Activated naive CD8-positive, alpha-beta T cell treated with anti-CD3 and anti-CD28 coated beads, Interleukin-2, amount 10 ng/mL, durations not matched to agents 7 days and 5 days (primary cell): ENCODE measurements around the gene NCDN. TPM values are rescaled to one million over a fixed set of nuclear protein-coding genes. Genes with fewer than 3 reads are reported as not detected.
"Not testable (repeated sequence)": the region's sequence is repeated elsewhere in the genome, so short reads cannot be mapped to it uniquely, and the experiment has no call there.

ENCODE experiments used
- ATAC-seq: fragments of 150-1000 bp; cut with Tn5 transposase; one replicate; pipeline ENCODE4 v1.10.0; 2021; ENCODE audit warnings: low read depth, moderate library complexity
- POLR2A ChIA-PET: fragments of 350-600 bp; sonication (Branson Sonifier 250); formaldehyde crosslinking; loops from one replicate; lab custom pipeline; 2021; ENCODE audit warnings: antibody characterized with exemption; lab: Charles Lee
- DNase-seq: peaks from one replicate; pipeline ENCODE4 v3.0.0; 2021
- H3K27ac Mint-ChIP-seq: one replicate; pipeline ENCODE4 v1.8.0; 2022; ENCODE audit warnings: mild to moderate bottlenecking, mixed read lengths
- H3K27me3 Mint-ChIP-seq: one replicate; pipeline ENCODE4 v1.8.0; 2022; ENCODE audit warnings: mild to moderate bottlenecking, moderate library complexity, mixed read lengths
- H3K36me3 Mint-ChIP-seq: one replicate; pipeline ENCODE4 v1.8.0; 2021; ENCODE audit warnings: mild to moderate bottlenecking, mixed read lengths
- H3K4me1 Mint-ChIP-seq: one replicate; pipeline ENCODE4 v1.8.0; 2021; ENCODE audit warnings: mixed read lengths
- H3K4me3 Mint-ChIP-seq: one replicate; pipeline ENCODE4 v1.8.0; 2022; ENCODE audit warnings: mild to moderate bottlenecking, moderate library complexity, mixed read lengths
- H3K9me3 Mint-ChIP-seq: one replicate; pipeline ENCODE4 v1.8.0; 2021; ENCODE audit warnings: mixed read lengths
- total RNA-seq, 2 experiments: library from RNA; stranded (reverse); gene quantifications; one replicate each; pipeline ENCODE4 v1.2.3, GENCODE V29; 2021

The NCDN gene
- total RNA-seq, 2 experiments from 2014 or later, result 21.5 to 23.2 TPM

DNA sequence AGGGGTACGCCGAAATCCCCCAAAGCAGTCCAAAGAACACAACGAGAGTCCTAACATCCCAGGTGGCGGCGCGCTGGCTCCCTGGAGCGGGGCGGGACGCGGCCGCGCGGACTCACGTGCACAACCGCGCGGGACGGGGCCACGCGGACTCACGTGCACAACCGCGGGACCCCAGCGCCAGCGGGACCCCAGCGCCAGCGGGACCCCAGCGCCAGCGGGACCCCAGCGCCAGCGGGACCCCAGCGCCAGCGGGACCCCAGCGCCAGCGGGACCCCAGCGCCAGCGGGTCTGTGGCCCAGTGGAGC, 19.1 kb downstream of the NCDN start:
- Mint-ChIP-seq H3K4me1 (peaks cover 24% of the 10 kb centered on the region), H3K27me3 (peaks cover 19% of the 10 kb centered on the region), H3K4me3 (peak overlapping the region; percentile 89), H3K27ac (peak overlapping the region; percentile 86)
- not testable (repeated sequence) for ATAC-seq, H3K36me3 Mint-ChIP-seq, DNase-seq, H3K9me3 Mint-ChIP-seq
- POLR2A ChIA-PET, result interaction anchor here (1.8 to 2.9 kb wide), 2 partner anchors 12 to 193 kb away, joined by 6 to 23 read pairs; partner anchors contain the start of gene CLSPN

- POLR2A ChIA-PET, result interaction anchor here (0.5 to 2.9 kb wide), 14 partner anchors 9 to 192 kb away, joined by 3 to 23 read pairs (median 4); partner anchors contain the start of genes C1orf216, CLSPN, KIAA0319L and NCDN
- peaks cover 24% of the 10 kb centered on the region for H3K4me1 Mint-ChIP-seq
- peaks cover 4% of the 10 kb centered on the region for H3K36me3 Mint-ChIP-seq
- H3K27ac Mint-ChIP-seq, result peak overlapping the region; percentile 92
- DNase-seq (peak; percentile 83), ATAC-seq (peak; percentile 87)
- no peaks in the 10 kb centered on the region for H3K9me3 Mint-ChIP-seq
- H3K4me3 Mint-ChIP-seq, result peak overlapping the region; percentile 89
- H3K27me3 Mint-ChIP-seq, result peaks cover 15% of the 10 kb centered on the region
Measured at GRCh38 chr1:35577071-35577998, 19.7 kb downstream of the NCDN start.

- Mint-ChIP-seq H3K4me3 (no peak overlapping the region), H3K9me3 (no peaks in the 10 kb centered on the region), H3K4me1 (peaks cover 17% of the 10 kb centered on the region), H3K27me3 (peaks cover 3% of the 10 kb centered on the region), H3K27ac (no peak overlapping the region), H3K36me3 (peaks cover 2% of the 10 kb centered on the region)
- DNase-seq (no peak), ATAC-seq (no peak)
- POLR2A ChIA-PET, result no interaction called here
Measured at GRCh38 chr1:35580949-35581388, 23.4 kb downstream of the NCDN start.

DNA sequence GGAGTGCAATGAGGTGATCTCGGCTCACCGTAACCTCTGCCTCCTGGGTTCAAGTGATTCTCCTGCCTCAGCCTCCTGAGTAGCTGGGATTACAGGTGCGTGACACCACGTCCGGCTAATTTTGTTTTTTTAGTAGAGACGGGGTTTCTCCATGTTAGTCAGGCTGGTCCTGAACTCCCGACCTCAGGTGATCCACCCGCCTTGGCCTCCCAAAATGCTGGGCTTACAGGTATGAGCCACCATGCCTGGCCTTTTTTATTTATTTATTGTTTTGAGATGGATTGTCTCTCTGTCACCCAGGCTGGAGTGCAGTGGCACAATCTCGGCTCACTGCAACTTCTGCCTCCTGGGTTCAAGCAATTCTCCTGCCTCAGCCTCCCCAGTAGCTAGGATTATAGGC, 24.0 kb downstream of the NCDN start:
- H3K27ac Mint-ChIP-seq, ATAC-seq, POLR2A ChIA-PET, H3K27me3 Mint-ChIP-seq, H3K36me3 Mint-ChIP-seq, H3K9me3 Mint-ChIP-seq, H3K4me3 Mint-ChIP-seq: not testable (repeated sequence)
- H3K4me1 Mint-ChIP-seq, result peaks cover 10% of the 10 kb centered on the region
- peak; percentile 5 for DNase-seq

- DNase-seq (no peak), ATAC-seq (no peak)
- H3K27me3 Mint-ChIP-seq, result no peaks in the 10 kb centered on the region
- H3K9me3 Mint-ChIP-seq, result no peaks in the 10 kb centered on the region
- no peaks in the 10 kb centered on the region for H3K36me3 Mint-ChIP-seq
- POLR2A ChIA-PET, result no interaction called here
- H3K4me3 Mint-ChIP-seq, result no peak overlapping the region
- H3K4me1 Mint-ChIP-seq, result peaks cover 3% of the 10 kb centered on the region
- H3K27ac Mint-ChIP-seq, result no peak overlapping the region
Measured at GRCh38 chr1:35585281-35585680, 27.7 kb downstream of the NCDN start.

GRCh38 chr1:35585805-35586204, 28.2 kb downstream of the NCDN start:
- H3K27ac Mint-ChIP-seq, H3K27me3 Mint-ChIP-seq, ATAC-seq, H3K4me1 Mint-ChIP-seq, POLR2A ChIA-PET, H3K4me3 Mint-ChIP-seq, H3K36me3 Mint-ChIP-seq, H3K9me3 Mint-ChIP-seq: not testable (repeated sequence)
- DNase-seq, result peak; percentile 3

- peaks cover 3% of the 10 kb centered on the region for H3K4me1 Mint-ChIP-seq
- H3K36me3 Mint-ChIP-seq, result peaks cover 3% of the 10 kb centered on the region
- DNase-seq (peak; percentile 3), ATAC-seq (no peak)
- H3K27me3 Mint-ChIP-seq, result no peaks in the 10 kb centered on the region
- no peak overlapping the region for H3K4me3 Mint-ChIP-seq
- POLR2A ChIA-PET, result no interaction called here
- H3K27ac Mint-ChIP-seq, result no peak overlapping the region
- H3K9me3 Mint-ChIP-seq, result no peaks in the 10 kb centered on the region
Measured at GRCh38 chr1:35586808-35587207, 29.2 kb downstream of the NCDN start.

DNA sequence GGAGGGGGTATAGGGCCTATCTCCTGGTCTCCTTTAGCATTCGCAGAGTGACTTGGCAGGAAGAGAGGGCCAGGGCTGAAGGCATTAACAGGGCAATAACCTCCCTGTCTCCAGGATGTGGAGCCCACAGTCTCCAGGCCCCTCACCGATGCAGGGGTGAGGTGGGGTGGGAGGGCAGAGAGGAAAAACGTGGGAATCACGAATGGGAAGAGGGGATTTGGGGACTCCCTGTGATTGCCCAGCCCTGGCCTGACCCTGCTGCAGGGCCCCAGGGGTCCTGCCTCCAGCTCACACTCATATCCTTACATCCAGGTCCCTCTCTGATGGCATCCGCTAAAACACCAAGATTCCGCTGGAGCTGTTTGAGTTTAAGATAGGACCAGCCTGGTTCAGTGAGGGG, 30.1 kb downstream of the NCDN start:
- Mint-ChIP-seq H3K9me3 (no peaks in the 10 kb centered on the region), H3K27me3 (no peaks in the 10 kb centered on the region), H3K36me3 (peaks cover 3% of the 10 kb centered on the region), H3K4me1 (peaks cover 3% of the 10 kb centered on the region), H3K27ac (no peak overlapping the region), H3K4me3 (no peak overlapping the region)
- POLR2A ChIA-PET, result no interaction called here
- ATAC-seq (no peak), DNase-seq (peak; percentile 14)

GRCh38 chr1:35588197-35588910, 30.8 kb downstream of the NCDN start:
- DNase-seq, result no peak
- Mint-ChIP-seq H3K4me1 (peaks cover 8% of the 10 kb centered on the region), H3K4me3 (no peak overlapping the region), H3K27me3 (no peaks in the 10 kb centered on the region), H3K36me3 (peaks cover 4% of the 10 kb centered on the region), H3K9me3 (no peaks in the 10 kb centered on the region), H3K27ac (no peak overlapping the region)
- no peak for ATAC-seq
- POLR2A ChIA-PET, result no interaction called here

DNA sequence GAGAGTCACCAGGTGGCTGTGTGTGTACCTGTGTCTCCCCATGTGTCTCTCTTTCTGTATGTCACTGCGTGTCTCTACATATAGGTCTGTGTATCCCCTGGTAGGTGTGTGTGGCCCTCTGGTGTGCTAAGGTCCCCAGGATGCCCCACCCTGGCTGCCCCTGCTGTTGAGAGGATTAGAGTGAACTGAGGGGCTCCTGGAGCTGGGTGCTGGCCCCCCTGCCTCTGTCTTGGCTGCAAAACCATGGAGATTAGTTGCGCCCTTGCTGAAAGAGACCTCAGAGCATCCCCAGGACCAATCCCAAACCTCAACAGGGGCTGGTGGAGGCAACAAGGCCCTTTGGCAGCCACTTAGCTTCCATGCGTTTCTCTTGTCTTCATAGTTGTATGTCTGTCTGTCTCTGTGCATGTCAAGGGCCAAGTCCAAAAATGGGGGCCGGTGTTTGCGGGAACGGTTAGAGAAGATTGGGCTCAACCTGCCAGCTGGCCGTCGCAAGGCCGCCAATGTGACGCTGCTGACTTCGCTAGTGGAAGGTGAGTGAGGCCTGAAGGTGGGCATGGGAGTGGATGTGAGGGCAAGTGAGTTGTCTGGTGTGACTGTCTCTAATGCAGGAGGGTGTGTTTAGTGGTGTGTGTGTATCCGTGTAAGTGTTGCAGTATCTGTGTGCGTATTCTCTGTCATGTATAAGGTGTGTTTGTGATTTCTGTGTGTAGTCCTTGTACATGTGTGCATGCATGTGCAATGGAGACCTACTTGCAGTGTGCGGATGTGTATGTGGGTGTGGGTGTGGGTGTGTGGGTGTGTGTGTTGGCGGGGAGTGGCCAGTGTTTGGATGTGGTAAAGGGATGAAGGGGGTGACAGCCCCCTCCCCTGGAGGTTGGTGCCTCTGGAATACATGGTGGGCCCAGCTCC, 32.2 kb downstream of the NCDN start:
- peaks cover 4% of the 10 kb centered on the region for H3K36me3 Mint-ChIP-seq
- POLR2A ChIA-PET, result interaction anchor here (0.8 kb wide), 1 partner anchor 12 kb away, joined by 3 read pairs; no protein-coding TSS in a partner anchor
- no peaks in the 10 kb centered on the region for H3K27me3 Mint-ChIP-seq
- ATAC-seq, result no peak
- no peak overlapping the region for H3K4me3 Mint-ChIP-seq
- H3K27ac Mint-ChIP-seq, result peak overlapping the region; percentile 14
- no peak for DNase-seq
- H3K4me1 Mint-ChIP-seq, result peaks cover 14% of the 10 kb centered on the region
- no peaks in the 10 kb centered on the region for H3K9me3 Mint-ChIP-seq

- H3K27ac Mint-ChIP-seq, result no peak overlapping the region
- peaks cover 14% of the 10 kb centered on the region for H3K4me1 Mint-ChIP-seq
- ATAC-seq (no peak), DNase-seq (no peak)
- no peak overlapping the region for H3K4me3 Mint-ChIP-seq
- H3K36me3 Mint-ChIP-seq, result peaks cover 4% of the 10 kb centered on the region
- POLR2A ChIA-PET, result interaction anchor here (0.8 kb wide), 1 partner anchor 13 kb away, joined by 3 read pairs; no protein-coding TSS in a partner anchor
- H3K27me3 Mint-ChIP-seq, result no peaks in the 10 kb centered on the region
- H3K9me3 Mint-ChIP-seq, result no peaks in the 10 kb centered on the region
Measured at GRCh38 chr1:35590476-35591040, 33.0 kb downstream of the NCDN start.

DNA sequence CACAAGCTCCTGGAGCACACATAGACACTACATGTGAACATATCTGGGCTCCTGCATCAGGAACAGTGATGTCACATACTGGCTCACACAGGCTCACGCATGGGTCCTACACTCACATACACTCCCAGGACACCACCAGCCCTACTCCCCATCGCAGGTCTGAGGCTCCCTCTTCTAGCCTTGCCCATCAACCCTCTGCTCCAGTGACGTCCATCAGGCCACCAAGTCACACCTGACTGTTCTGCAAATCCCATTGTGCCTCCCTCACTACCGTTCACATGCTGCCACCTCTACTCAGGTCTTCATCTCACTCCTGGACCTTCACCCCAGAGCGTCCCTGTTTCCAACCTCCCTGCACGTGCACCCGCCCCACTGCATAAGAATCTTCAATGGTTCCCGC, 33.6 kb downstream of the NCDN start:
- no peaks in the 10 kb centered on the region for H3K9me3 Mint-ChIP-seq
- H3K36me3 Mint-ChIP-seq, result peaks cover 4% of the 10 kb centered on the region
- peaks cover 14% of the 10 kb centered on the region for H3K4me1 Mint-ChIP-seq
- POLR2A ChIA-PET, result no interaction called here
- H3K4me3 Mint-ChIP-seq, result no peak overlapping the region
- ATAC-seq (no peak), DNase-seq (no peak)
- no peak overlapping the region for H3K27ac Mint-ChIP-seq
- no peaks in the 10 kb centered on the region for H3K27me3 Mint-ChIP-seq
